HCT116 (cell line): ENCODE data around the gene GLDC. TPM values are rescaled to one million over a fixed set of nuclear protein-coding genes. Genes with fewer than 3 reads are reported as not detected.

Experiments used
- ATAC-seq: fragments of 200-7000 bp; cut with Tn5 transposase; 2 replicates; pipeline ENCODE4 v1.9.1; 2020; ENCODE audit warnings: mild to moderate bottlenecking, moderate library complexity
- BruUV-seq: library from RNA; stranded (reverse); fragments of 400-500 nt; replicated peaks from 2 replicates; lab custom pipeline; 2021; lab: Mats Ljungman, UMichigan
- CTCF ChIA-PET: fragments of 300-600 bp; sonication (Branson Sonifier 250); formaldehyde crosslinking; loops from one replicate; lab custom pipeline; 2021; ENCODE audit warnings: antibody characterized with exemption; lab: Charles Lee
- POLR2A ChIA-PET: fragments of 300-600, 350-600 bp; sonication (Branson Sonifier 250); formaldehyde crosslinking; loops from one replicate; lab custom pipeline; 2021; ENCODE audit warnings: antibody characterized with exemption; lab: Charles Lee
- RAD21 ChIA-PET, 2 experiments: fragments of 300-600 bp; sonication (Branson Sonifier 250); formaldehyde crosslinking; loops; one replicate each; lab custom pipeline; 2023; ENCODE audit warnings: low total read pairs in 2 of 2; ENCODE audit not compliant: uncharacterized antibody in 2 of 2, unreplicated experiment in 2 of 2, low non-redundant PET in 1 of 2; lab: Charles Lee
- DNase-seq: peaks from one replicate; pipeline ENCODE4 v3.0.0-alpha.2; 2010; ENCODE audit warnings: low read depth, low spot score
- H2AFZ ChIP-seq: fragments of 200-600 bp; shearing (Covaris generic), sonication (generic); 2 replicates; pipeline ENCODE4 v1.6.1; 2017; ENCODE audit warnings: low read depth, mixed run types, mixed read lengths, antibody characterized with exemption, low read length; ENCODE audit not compliant: poor library complexity, severe bottlenecking
- H3K27ac ChIP-seq: 2 replicates; pipeline ENCODE4 v1.5.1; 2012; ENCODE audit warnings: low read depth, low read length
- H3K27me3 ChIP-seq: fragments of 200-600 bp; sonication (generic); 2 replicates; pipeline ENCODE4 v1.6.1; 2016; ENCODE audit warnings: mixed run types, low read length, mixed read lengths; ENCODE audit not compliant: insufficient read depth
- H3K36me3 ChIP-seq, 2 experiments: fragments of 200-500 bp in 1 of 2; fragments of 200-600 bp in 1 of 2; sonication (Bioruptor generic) in 1 of 2; sonication (generic) in 1 of 2; 2 replicates each; pipeline versions ENCODE4 v1.5.1 to v1.6.1; 2014 to 2016; ENCODE audit warnings: low read length in 2 of 2, inconsistent platforms in 1 of 2, mixed read lengths in 1 of 2, mixed run types in 1 of 2; ENCODE audit not compliant: insufficient read depth in 2 of 2, control insufficient read depth in 1 of 2
- H3K4me1 ChIP-seq, 2 experiments: fragments of 200-600 bp in 1 of 2; sonication (generic) in 1 of 2; 2 replicates each; pipeline versions ENCODE4 v1.5.1 to v1.6.1; 2012 to 2017; ENCODE audit warnings: low read length in 2 of 2, inconsistent platforms in 1 of 2, mild to moderate bottlenecking in 1 of 2, mixed read lengths in 1 of 2, mixed run types in 1 of 2, moderate library complexity in 1 of 2; ENCODE audit not compliant: insufficient read depth in 2 of 2, control insufficient read depth in 1 of 2
- H3K4me2 ChIP-seq: fragments of 200-600 bp; sonication (generic); 2 replicates; pipeline ENCODE4 v1.6.1; 2017; ENCODE audit warnings: mixed run types, low read length, mixed read lengths
- H3K4me3 ChIP-seq, 2 experiments: fragments of 200-600 bp in 1 of 2; sonication (generic) in 1 of 2; replicated peaks in 1 of 2; 2 replicates each; pipeline ENCODE4 v1.5.1; 2011 to 2016; ENCODE audit warnings: low read length in 2 of 2, control low read depth in 1 of 2, low read depth in 1 of 2, mild to moderate bottlenecking in 1 of 2, mixed read lengths in 1 of 2, mixed run types in 1 of 2
- H3K79me2 ChIP-seq: fragments of 200-600 bp; sonication (generic); 2 replicates; pipeline ENCODE4 v1.6.1; 2017; ENCODE audit warnings: mild to moderate bottlenecking, mixed run types, low read length, moderate library complexity, mixed read lengths; ENCODE audit not compliant: insufficient read depth
- H3K9ac ChIP-seq: fragments of 200-600 bp; sonication (generic); 2 replicates; pipeline ENCODE4 v1.6.1; 2016; ENCODE audit warnings: low read length, mixed read lengths
- H3K9me2 ChIP-seq: fragments of 200-600 bp; sonication (generic), shearing (Covaris generic); 2 replicates; pipeline ENCODE4 v1.6.1; 2017; ENCODE audit warnings: mixed run types, mild to moderate bottlenecking, moderate library complexity; ENCODE audit not compliant: insufficient read depth
- H3K9me3 ChIP-seq, 2 experiments: fragments of 200-500 bp in 1 of 2; fragments of 200-600 bp in 1 of 2; sonication (Bioruptor generic) in 1 of 2; sonication (generic) in 1 of 2; 2 replicates each; pipeline ENCODE4 v1.6.1; 2014 to 2017; ENCODE audit warnings: low read length in 2 of 2, mixed read lengths in 2 of 2, inconsistent platforms in 1 of 2, low read depth in 1 of 2, mild to moderate bottlenecking in 1 of 2, mixed run types in 1 of 2, moderate library complexity in 1 of 2; ENCODE audit not compliant: control insufficient read depth in 1 of 2, insufficient read depth in 1 of 2
- H4K20me1 ChIP-seq: fragments of 200-600 bp; sonication (generic), shearing (Covaris generic); 2 replicates; pipeline ENCODE4 v1.6.1; 2017; ENCODE audit warnings: mixed run types, mild to moderate bottlenecking, moderate library complexity; ENCODE audit not compliant: insufficient read depth
- ATF3 ChIP-seq: IDR thresholded peaks from 2 replicates; pipeline ENCODE4 v1.6.1; 2012
- CBX3 ChIP-seq: IDR thresholded peaks from 2 replicates; pipeline ENCODE4 v1.6.1; 2012; ENCODE audit warnings: low read depth
- CEBPB ChIP-seq: IDR thresholded peaks from 2 replicates; pipeline ENCODE4 v1.6.1; 2012; ENCODE audit warnings: low read depth
- CTCF ChIP-seq, 3 experiments: fragments of 200-600 bp in 1 of 3; sonication (generic) in 1 of 3; IDR thresholded peaks in 2 of 3; conservative IDR thresholded peaks in 1 of 3; 2 replicates each; pipeline ENCODE4 v1.5.1; 2012 to 2017; ENCODE audit warnings: low read depth in 2 of 3, low read length in 2 of 3, antibody characterized with exemption in 1 of 3, borderline replicate concordance in 1 of 3, control low read depth in 1 of 3, mild to moderate bottlenecking in 1 of 3, mixed read lengths in 1 of 3, mixed run types in 1 of 3, moderate library complexity in 1 of 3; ENCODE audit not compliant: insufficient read depth in 1 of 3
- ELF1 ChIP-seq: IDR thresholded peaks from 2 replicates; pipeline ENCODE4 v1.6.1; 2012; ENCODE audit warnings: low read depth, borderline replicate concordance
- EZH2 ChIP-seq: fragments of 200-600 bp; sonication (generic); IDR thresholded peaks from 2 replicates; pipeline ENCODE4 v1.6.1; 2017; ENCODE audit warnings: antibody characterized with exemption, mixed run types
- EZH2phosphoT487 ChIP-seq: fragments of 200-600 bp; IDR thresholded peaks from 2 replicates; pipeline ENCODE4 v1.6.1; 2018; ENCODE audit warnings: antibody characterized with exemption, borderline replicate concordance
- FOSL1 ChIP-seq: IDR thresholded peaks from 2 replicates; pipeline ENCODE4 v1.6.1; 2012; ENCODE audit warnings: low read depth
- JUND ChIP-seq: IDR thresholded peaks from 2 replicates; pipeline ENCODE4 v1.6.1; 2012
- POLR2A ChIP-seq: IDR thresholded peaks from 2 replicates; pipeline ENCODE4 v1.7.0; 2011; ENCODE audit warnings: borderline replicate concordance; ENCODE audit not compliant: insufficient read depth, insufficient read length; ENCODE audit errors: extremely low read depth
- POLR2AphosphoS5 ChIP-seq: IDR thresholded peaks from 2 replicates; pipeline ENCODE4 v1.6.1; 2011; ENCODE audit warnings: mild to moderate bottlenecking, low read depth, low read length, moderate library complexity
- RAD21 ChIP-seq: IDR thresholded peaks from 2 replicates; pipeline ENCODE4 v1.6.1; 2012; ENCODE audit warnings: low read depth, mild to moderate bottlenecking
- REST ChIP-seq: IDR thresholded peaks from 2 replicates; pipeline ENCODE4 v1.6.1; 2012; ENCODE audit warnings: low read depth
- SIN3A ChIP-seq: IDR thresholded peaks from 2 replicates; pipeline ENCODE4 v1.6.1; 2012; ENCODE audit warnings: low read depth
- SRF ChIP-seq: IDR thresholded peaks from 2 replicates; pipeline ENCODE4 v1.6.1; 2012; ENCODE audit warnings: low read depth
- YY1 ChIP-seq: IDR thresholded peaks from 2 replicates; pipeline ENCODE4 v1.6.1; 2011; ENCODE audit warnings: low read length, low read depth, moderate library complexity, mild to moderate bottlenecking; ENCODE audit not compliant: insufficient replicate concordance; ENCODE audit errors: extremely low read depth
- ZFX ChIP-seq: fragments of 450-650 bp; IDR thresholded peaks from 2 replicates; pipeline ENCODE4 v1.6.1; 2017
- intact Hi-C: fragments of 100-400 bp; cut with micrococcal nuclease; formaldehyde crosslinking; loops from 2 replicates; pipeline ENCODE4 v1.10.0; 2022
- total RNA-seq: library from RNA; stranded (reverse); gene quantifications from one replicate; pipeline ENCODE4 v1.2.1, GENCODE V29; 2021; ENCODE audit not compliant: unreplicated experiment

GLDC gene
- total RNA-seq, 1 experiment from 2014 or later, result 4.9 TPM

GRCh38 chr9:6545017-6545691 is 100.4 kb downstream of the GLDC start:
- no peak overlapping the region for H2AFZ ChIP-seq
- H3K4me2 ChIP-seq, result no peak overlapping the region
- no peak overlapping the region for H3K9ac ChIP-seq
- no peaks in the 10 kb centered on the region for H3K79me2 ChIP-seq
- TF ChIP-seq SRF (no peak), CTCF (IDR thresholded peaks at IDR 0.05 in 2 of 3, conservative IDR thresholded peaks at IDR 0.05 in 1 of 3; ENCODE audit: borderline replicate concordance in 1 of 3, insufficient read depth in 1 of 3, low read depth in 2 of 3, low read length in 2 of 3) (no peak), REST (no peak), SIN3A (no peak), CBX3 (no peak), POLR2A (no peak), YY1 (no peak), EZH2 (no peak), ELF1 (no peak), RAD21 (no peak), JUND (no peak), POLR2AphosphoS5 (no peak), CEBPB (no peak), ATF3 (no peak), FOSL1 (no peak), ZFX (no peak), EZH2phosphoT487 (no peak)
- no peaks in the 10 kb centered on the region for H3K36me3 ChIP-seq
- H3K27me3 ChIP-seq, result no peaks in the 10 kb centered on the region
- ChIA-PET POLR2A (no interaction called here), CTCF (no interaction called here), RAD21 (no interaction called here)
- H3K9me2 ChIP-seq, result no peaks in the 10 kb centered on the region
- no peaks in the 10 kb centered on the region for H3K9me3 ChIP-seq
- no peaks in the 10 kb centered on the region for H3K4me1 ChIP-seq
- no peak overlapping the region for H3K4me3 ChIP-seq
- no peak for ATAC-seq
- H3K27ac ChIP-seq, result no peak overlapping the region
- BruUV-seq, result no TSS peak
- intact Hi-C loops, result no loop called here
- H4K20me1 ChIP-seq, result no peaks in the 10 kb centered on the region
- no peak for DNase-seq
